H1 (cell line): ENCODE data around the gene EZH2. TPM values are rescaled to one million over a fixed set of nuclear protein-coding genes. Genes with fewer than 3 reads are reported as not detected.

Experiments
- RFX5 ChIP-seq: IDR thresholded peaks from 2 replicates; pipeline ENCODE4 v1.6.1; 2011; ENCODE audit warnings: low read depth, low read length, improper control_type of control experiment, borderline replicate concordance
- polyA plus RNA-seq, 7 experiments: library from polyadenylated mRNA; depleted of rRNA in 3 of 7; stranded (reverse) in 5 of 7; unstranded in 2 of 7; fragments of >200 nt in 5 of 7; fragments of 200-250 nt in 2 of 7; gene quantifications; 1 replicate in 5 of 7; 2 replicates in 1 of 7; 4 replicates in 1 of 7; pipeline versions ENCODE4 v1.2.1 to v1.2.3, GENCODE V29; 2011 to 2013; ENCODE audit warnings: missing spikeins in 2 of 7, mixed read lengths in 2 of 7
- total RNA-seq: library from RNA; stranded (reverse); fragmentation: NEBNext Ultra II Directional; extraction: Animal tissue kit (Norgen Biotek cat#: 25700); gene quantifications from 2 replicates; pipeline ENCODE4 v1.2.1, GENCODE V29; 2021
- TF ChIP-seq, protein P1 (sequence below): fragments of 300-600 bp; sonication (generic); IDR thresholded peaks from 2 replicates; pipeline ENCODE4 v1.7.1; 2012; ENCODE audit warnings: low read length, moderate library complexity, mild to moderate bottlenecking, inconsistent platforms; ENCODE audit not compliant: insufficient replicate concordance

EZH2 gene
- total and polyA plus RNA-seq, 2 of the 8 experiments (the other 6 are each of a cell fraction or from before 2014, with no cell fraction given), result 28.9 to 49.0 TPM

DNA sequence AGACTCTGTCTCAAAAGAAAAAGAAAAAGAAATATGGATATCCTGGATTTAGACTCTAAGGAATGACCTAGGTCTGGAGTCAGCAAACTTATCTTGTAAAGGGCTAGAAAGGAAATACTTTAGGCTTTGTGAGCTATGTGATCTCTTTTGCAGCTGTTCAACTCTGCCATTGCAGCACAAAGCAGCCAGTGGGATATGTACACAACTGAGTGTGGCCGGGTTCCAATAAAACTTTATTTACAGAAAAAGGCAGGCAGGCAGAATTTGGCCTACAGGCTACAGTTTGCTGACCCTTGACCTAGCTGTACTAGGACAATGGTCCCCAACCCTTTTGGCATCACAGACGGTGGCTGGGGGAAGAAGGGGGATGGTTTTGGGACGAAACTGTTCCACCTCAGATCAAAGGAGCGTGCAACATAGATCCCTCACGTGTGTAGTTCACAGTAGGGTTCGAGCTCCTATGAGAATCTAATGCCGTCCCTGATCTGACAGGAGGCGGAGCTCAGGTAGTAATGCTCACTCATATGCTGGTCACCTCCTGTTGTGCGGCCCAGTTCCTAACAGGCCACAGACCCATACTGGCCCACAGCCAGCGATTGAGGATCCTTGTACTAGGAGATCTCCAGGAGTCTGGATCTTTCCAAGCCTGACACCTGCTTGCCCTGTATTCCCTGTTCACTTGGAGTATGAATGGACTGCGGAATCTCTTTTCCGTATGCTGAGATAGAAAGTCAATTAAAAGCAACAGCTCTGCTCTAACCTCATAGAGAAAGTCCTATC is 122.4 kb downstream of the EZH2 start (continued):
- TF ChIP-seq, protein P1, sequence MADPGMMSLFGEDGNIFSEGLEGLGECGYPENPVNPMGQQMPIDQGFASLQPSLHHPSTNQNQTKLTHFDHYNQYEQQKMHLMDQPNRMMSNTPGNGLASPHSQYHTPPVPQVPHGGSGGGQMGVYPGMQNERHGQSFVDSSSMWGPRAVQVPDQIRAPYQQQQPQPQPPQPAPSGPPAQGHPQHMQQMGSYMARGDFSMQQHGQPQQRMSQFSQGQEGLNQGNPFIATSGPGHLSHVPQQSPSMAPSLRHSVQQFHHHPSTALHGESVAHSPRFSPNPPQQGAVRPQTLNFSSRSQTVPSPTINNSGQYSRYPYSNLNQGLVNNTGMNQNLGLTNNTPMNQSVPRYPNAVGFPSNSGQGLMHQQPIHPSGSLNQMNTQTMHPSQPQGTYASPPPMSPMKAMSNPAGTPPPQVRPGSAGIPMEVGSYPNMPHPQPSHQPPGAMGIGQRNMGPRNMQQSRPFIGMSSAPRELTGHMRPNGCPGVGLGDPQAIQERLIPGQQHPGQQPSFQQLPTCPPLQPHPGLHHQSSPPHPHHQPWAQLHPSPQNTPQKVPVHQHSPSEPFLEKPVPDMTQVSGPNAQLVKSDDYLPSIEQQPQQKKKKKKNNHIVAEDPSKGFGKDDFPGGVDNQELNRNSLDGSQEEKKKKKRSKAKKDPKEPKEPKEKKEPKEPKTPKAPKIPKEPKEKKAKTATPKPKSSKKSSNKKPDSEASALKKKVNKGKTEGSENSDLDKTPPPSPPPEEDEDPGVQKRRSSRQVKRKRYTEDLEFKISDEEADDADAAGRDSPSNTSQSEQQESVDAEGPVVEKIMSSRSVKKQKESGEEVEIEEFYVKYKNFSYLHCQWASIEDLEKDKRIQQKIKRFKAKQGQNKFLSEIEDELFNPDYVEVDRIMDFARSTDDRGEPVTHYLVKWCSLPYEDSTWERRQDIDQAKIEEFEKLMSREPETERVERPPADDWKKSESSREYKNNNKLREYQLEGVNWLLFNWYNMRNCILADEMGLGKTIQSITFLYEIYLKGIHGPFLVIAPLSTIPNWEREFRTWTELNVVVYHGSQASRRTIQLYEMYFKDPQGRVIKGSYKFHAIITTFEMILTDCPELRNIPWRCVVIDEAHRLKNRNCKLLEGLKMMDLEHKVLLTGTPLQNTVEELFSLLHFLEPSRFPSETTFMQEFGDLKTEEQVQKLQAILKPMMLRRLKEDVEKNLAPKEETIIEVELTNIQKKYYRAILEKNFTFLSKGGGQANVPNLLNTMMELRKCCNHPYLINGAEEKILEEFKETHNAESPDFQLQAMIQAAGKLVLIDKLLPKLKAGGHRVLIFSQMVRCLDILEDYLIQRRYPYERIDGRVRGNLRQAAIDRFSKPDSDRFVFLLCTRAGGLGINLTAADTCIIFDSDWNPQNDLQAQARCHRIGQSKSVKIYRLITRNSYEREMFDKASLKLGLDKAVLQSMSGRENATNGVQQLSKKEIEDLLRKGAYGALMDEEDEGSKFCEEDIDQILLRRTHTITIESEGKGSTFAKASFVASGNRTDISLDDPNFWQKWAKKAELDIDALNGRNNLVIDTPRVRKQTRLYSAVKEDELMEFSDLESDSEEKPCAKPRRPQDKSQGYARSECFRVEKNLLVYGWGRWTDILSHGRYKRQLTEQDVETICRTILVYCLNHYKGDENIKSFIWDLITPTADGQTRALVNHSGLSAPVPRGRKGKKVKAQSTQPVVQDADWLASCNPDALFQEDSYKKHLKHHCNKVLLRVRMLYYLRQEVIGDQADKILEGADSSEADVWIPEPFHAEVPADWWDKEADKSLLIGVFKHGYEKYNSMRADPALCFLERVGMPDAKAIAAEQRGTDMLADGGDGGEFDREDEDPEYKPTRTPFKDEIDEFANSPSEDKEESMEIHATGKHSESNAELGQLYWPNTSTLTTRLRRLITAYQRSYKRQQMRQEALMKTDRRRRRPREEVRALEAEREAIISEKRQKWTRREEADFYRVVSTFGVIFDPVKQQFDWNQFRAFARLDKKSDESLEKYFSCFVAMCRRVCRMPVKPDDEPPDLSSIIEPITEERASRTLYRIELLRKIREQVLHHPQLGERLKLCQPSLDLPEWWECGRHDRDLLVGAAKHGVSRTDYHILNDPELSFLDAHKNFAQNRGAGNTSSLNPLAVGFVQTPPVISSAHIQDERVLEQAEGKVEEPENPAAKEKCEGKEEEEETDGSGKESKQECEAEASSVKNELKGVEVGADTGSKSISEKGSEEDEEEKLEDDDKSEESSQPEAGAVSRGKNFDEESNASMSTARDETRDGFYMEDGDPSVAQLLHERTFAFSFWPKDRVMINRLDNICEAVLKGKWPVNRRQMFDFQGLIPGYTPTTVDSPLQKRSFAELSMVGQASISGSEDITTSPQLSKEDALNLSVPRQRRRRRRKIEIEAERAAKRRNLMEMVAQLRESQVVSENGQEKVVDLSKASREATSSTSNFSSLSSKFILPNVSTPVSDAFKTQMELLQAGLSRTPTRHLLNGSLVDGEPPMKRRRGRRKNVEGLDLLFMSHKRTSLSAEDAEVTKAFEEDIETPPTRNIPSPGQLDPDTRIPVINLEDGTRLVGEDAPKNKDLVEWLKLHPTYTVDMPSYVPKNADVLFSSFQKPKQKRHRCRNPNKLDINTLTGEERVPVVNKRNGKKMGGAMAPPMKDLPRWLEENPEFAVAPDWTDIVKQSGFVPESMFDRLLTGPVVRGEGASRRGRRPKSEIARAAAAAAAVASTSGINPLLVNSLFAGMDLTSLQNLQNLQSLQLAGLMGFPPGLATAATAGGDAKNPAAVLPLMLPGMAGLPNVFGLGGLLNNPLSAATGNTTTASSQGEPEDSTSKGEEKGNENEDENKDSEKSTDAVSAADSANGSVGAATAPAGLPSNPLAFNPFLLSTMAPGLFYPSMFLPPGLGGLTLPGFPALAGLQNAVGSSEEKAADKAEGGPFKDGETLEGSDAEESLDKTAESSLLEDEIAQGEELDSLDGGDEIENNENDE, result no peak
- no peak for TF ChIP-seq RFX5
